Thoracic aorta (tissue), 2 donors: ENCODE measurements around the gene ASTL. TPM values are rescaled to one million over a fixed set of nuclear protein-coding genes. Genes with fewer than 3 reads are reported as not detected.

Experiments
- ATAC-seq: fragments of 150-250 bp; one replicate; pipeline ENCODE4 v1.8.0; 2017; ENCODE audit warnings: low read depth; ENCODE audit not compliant: insufficient number of reproducible peaks, low FRiP score
- DNase-seq: peaks from one replicate; pipeline ENCODE4 v3.0.0-alpha.2; 2020; ENCODE audit warnings: low spot score
- H3K27ac ChIP-seq, 2 donors: fragments of 200-600 bp; sonication (generic); 1 replicate in 1 of 2; 2 replicates in 1 of 2; pipeline ENCODE4 v1.5.1; 2016; ENCODE audit warnings: mild to moderate bottlenecking in 2 of 2, moderate library complexity in 2 of 2
- H3K27me3 ChIP-seq: fragments of 200-600 bp; sonication (generic); replicated peaks from 2 replicates; pipeline ENCODE4 v1.6.0; 2016; ENCODE audit warnings: mild to moderate bottlenecking; ENCODE audit not compliant: insufficient read depth
- H3K36me3 ChIP-seq: fragments of 200-600 bp; sonication (generic); one replicate; pipeline ENCODE4 v1.5.1; 2016
- H3K4me1 ChIP-seq, 2 donors: fragments of 200-600 bp; sonication (generic); 1 replicate in 1 of 2; 2 replicates in 1 of 2; pipeline versions ENCODE4 v1.5.1 to v1.6.0; 2016; ENCODE audit warnings: low read depth in 2 of 2, mild to moderate bottlenecking in 1 of 2; ENCODE audit not compliant: control insufficient read depth in 1 of 2
- H3K4me3 ChIP-seq: fragments of 200-600 bp; sonication (generic); 2 replicates; pipeline ENCODE4 v1.5.1; 2016; ENCODE audit warnings: mild to moderate bottlenecking
- H3K9me3 ChIP-seq: fragments of 200-600 bp; sonication (generic); 2 replicates; pipeline ENCODE4 v1.5.1; 2016
- CTCF ChIP-seq: fragments of 200-600 bp; sonication (generic); IDR thresholded peaks from one replicate; pipeline ENCODE4 v1.5.1; 2019; ENCODE audit warnings: antibody characterized with exemption
- total RNA-seq, 2 donors: library from RNA; depleted of rRNA; stranded (reverse); fragments of >200 nt; gene quantifications; one replicate each; pipeline versions ENCODE4 v1.1.0 to v1.2.3, GENCODE V29; 2016

The ASTL gene
- total RNA-seq, 2 donors from 2014 or later: not detected

GRCh38 chr2:96107708-96108065, 30.6 kb downstream of the ASTL start:
- peaks cover 3 to 12% of the 10 kb centered on the region in 2 donors for H3K4me1 ChIP-seq
- ATAC-seq: no peak
- no peak for DNase-seq

GRCh38 chr2:96106991-96107707, 31.2 kb downstream of the ASTL start:
- H3K4me1 ChIP-seq: peaks cover 3 to 12% of the 10 kb centered on the region in 2 donors
- H3K36me3 ChIP-seq: no peaks in the 10 kb centered on the region
- no peak for ATAC-seq
- DNase-seq: no peak
- H3K9me3 ChIP-seq: peaks cover 10% of the 10 kb centered on the region
- no peak overlapping the region for H3K27ac ChIP-seq
- no peaks in the 10 kb centered on the region for H3K27me3 ChIP-seq
- TF ChIP-seq CTCF: no peak
- no peak overlapping the region for H3K4me3 ChIP-seq

More at GRCh38 chr2:96107708-96108065, 30.6 kb downstream of the ASTL start:
- no peak for TF ChIP-seq CTCF
- Histone ChIP-seq H3K27me3 (no peaks in the 10 kb centered on the region), H3K9me3 (peaks cover 10% of the 10 kb centered on the region), H3K4me3 (no peak overlapping the region), H3K27ac (no peak overlapping the region), H3K36me3 (no peaks in the 10 kb centered on the region)

GRCh38 chr2:96105994-96106715, 32.1 kb downstream of the ASTL start:
- Histone ChIP-seq H3K27me3 (no peaks in the 10 kb centered on the region), H3K4me3 (no peak overlapping the region), H3K9me3 (peaks cover 10% of the 10 kb centered on the region), H3K4me1 (peaks cover 3 to 17% of the 10 kb centered on the region in 2 donors), H3K36me3 (no peaks in the 10 kb centered on the region), H3K27ac (no peak overlapping the region)
- TF ChIP-seq CTCF: no peak
- ATAC-seq (no peak), DNase-seq (no peak)

GRCh38 chr2:96105152-96105915, 33.0 kb downstream of the ASTL start:
- Histone ChIP-seq H3K4me3 (no peak overlapping the region), H3K27ac (no peak overlapping the region), H3K4me1 (peaks cover 3 to 17% of the 10 kb centered on the region in 2 donors), H3K36me3 (no peaks in the 10 kb centered on the region), H3K9me3 (peaks cover 10% of the 10 kb centered on the region), H3K27me3 (no peaks in the 10 kb centered on the region)
- DNase-seq (no peak), ATAC-seq (no peak)
- TF ChIP-seq CTCF: no peak

- TF ChIP-seq CTCF: no peak
- no peak for DNase-seq
These were observed 33.8 kb downstream of the ASTL start for GRCh38 chr2:96104487-96104861.

More at GRCh38 chr2:96104487-96104861, 33.8 kb downstream of the ASTL start:
- Histone ChIP-seq H3K4me3 (no peak overlapping the region), H3K36me3 (no peaks in the 10 kb centered on the region), H3K27me3 (no peaks in the 10 kb centered on the region), H3K4me1 (peaks cover 3 to 17% of the 10 kb centered on the region in 2 donors), H3K27ac (no peak overlapping the region), H3K9me3 (peaks cover 10% of the 10 kb centered on the region)
- ATAC-seq: no peak
